IMR-90 (cell line): ENCODE results near the gene CYB5R3. TPM values are rescaled to one million over a fixed set of nuclear protein-coding genes. Genes with fewer than 3 reads are reported as not detected.

ENCODE experiments used
- ATAC-seq: fragments of 200-7000 bp; cut with Tn5 transposase; 2 replicates; pipeline ENCODE4 v1.9.1; 2020; ENCODE audit warnings: low read depth, mild to moderate bottlenecking, moderate library complexity
- BruUV-seq: library from RNA; stranded (reverse); fragments of 400-500 nt; replicated peaks from 2 replicates; lab custom pipeline; 2021; lab: Mats Ljungman, UMichigan
- CTCF ChIA-PET: fragments of 300-600 bp; formaldehyde crosslinking; extraction: SDS; loops from one replicate; lab custom pipeline; 2021; ENCODE audit warnings: antibody characterized with exemption; lab: Yijun Ruan, JAX
- POLR2A ChIA-PET: fragments of 300-600 bp; sonication (Branson Sonifier 250); formaldehyde crosslinking; loops from one replicate; lab custom pipeline; 2022; ENCODE audit warnings: antibody characterized with exemption; ENCODE audit not compliant: unreplicated experiment; lab: Charles Lee
- DNase-seq: peaks from one replicate; pipeline ENCODE4 v3.0.0; 2013
- H2AFZ ChIP-seq: replicated peaks from 2 replicates; pipeline ENCODE3; 2013; ENCODE audit warnings: low read length, mild to moderate bottlenecking; ENCODE audit not compliant: poor library complexity
- H2AK5ac ChIP-seq: 2 replicates; pipeline ENCODE4 v1.6.1; 2013; ENCODE audit warnings: low read depth, low read length, inconsistent platforms
- H2AK9ac ChIP-seq: replicated peaks from 2 replicates; pipeline ENCODE3; 2013; ENCODE audit warnings: mild to moderate bottlenecking, low read depth, low read length, moderate library complexity; ENCODE audit not compliant: poor library complexity
- H2BK120ac ChIP-seq: 2 replicates; pipeline ENCODE4 v1.6.1; 2013; ENCODE audit warnings: low read depth, low read length, inconsistent platforms
- H2BK15ac ChIP-seq: 3 replicates; pipeline ENCODE4 v1.6.1; 2013; ENCODE audit warnings: low read depth, low read length, inconsistent platforms
- H2BK20ac ChIP-seq: 2 replicates; pipeline ENCODE4 v1.6.1; 2013; ENCODE audit warnings: low read depth, mild to moderate bottlenecking, inconsistent platforms, low read length, moderate library complexity
- H2BK5ac ChIP-seq: 2 replicates; pipeline ENCODE4 v1.6.1; 2013; ENCODE audit warnings: mild to moderate bottlenecking, low read depth, low read length, inconsistent platforms; ENCODE audit not compliant: poor library complexity, severe bottlenecking
- H3K14ac ChIP-seq: replicated peaks from 2 replicates; pipeline ENCODE4 v1.6.1; 2013; ENCODE audit warnings: low read depth, low read length, inconsistent platforms
- H3K18ac ChIP-seq: 2 replicates; pipeline ENCODE4 v1.6.1; 2013; ENCODE audit warnings: low read depth, low read length, control low read depth
- H3K23ac ChIP-seq: 2 replicates; pipeline ENCODE4 v1.6.1; 2013; ENCODE audit warnings: low read depth, low read length, inconsistent platforms
- H3K27ac ChIP-seq: 2 replicates; pipeline ENCODE4 v1.5.1; 2013; ENCODE audit warnings: mild to moderate bottlenecking, control low read depth, low read length; ENCODE audit not compliant: insufficient read depth
- H3K27me3 ChIP-seq: 2 replicates; pipeline ENCODE4 v1.6.1; 2013; ENCODE audit warnings: low read length; ENCODE audit not compliant: control insufficient read depth, insufficient read depth
- H3K36me3 ChIP-seq: 2 replicates; pipeline ENCODE4 v1.6.1; 2013; ENCODE audit warnings: low read length, mixed read lengths; ENCODE audit not compliant: control insufficient read depth, insufficient read depth
- H3K4ac ChIP-seq: 2 replicates; pipeline ENCODE4 v1.6.1; 2013; ENCODE audit warnings: low read depth, low read length, inconsistent platforms
- H3K4me1 ChIP-seq: 2 replicates; pipeline ENCODE4 v1.6.1; 2013; ENCODE audit warnings: low read length, mixed read lengths; ENCODE audit not compliant: control insufficient read depth, insufficient read depth
- H3K4me2 ChIP-seq: 2 replicates; pipeline ENCODE4 v1.6.1; 2013; ENCODE audit warnings: low read depth, mild to moderate bottlenecking, control low read depth, low read length, moderate library complexity
- H3K4me3 ChIP-seq: 2 replicates; pipeline ENCODE4 v1.5.1; 2013; ENCODE audit warnings: low read depth, mild to moderate bottlenecking, control low read depth, low read length, moderate library complexity; ENCODE audit not compliant: insufficient read depth
- H3K56ac ChIP-seq: 2 replicates; pipeline ENCODE4 v1.6.1; 2013; ENCODE audit warnings: low read length, inconsistent platforms; ENCODE audit not compliant: insufficient read depth; ENCODE audit errors: extremely low read depth
- H3K79me1 ChIP-seq, 2 experiments: 2 replicates each; pipeline ENCODE4 v1.6.1; 2013; ENCODE audit warnings: low read length in 2 of 2, inconsistent platforms in 1 of 2, low read depth in 1 of 2
- H3K9ac ChIP-seq: 2 replicates; pipeline ENCODE4 v1.6.1; 2013; ENCODE audit warnings: low read depth, low read length, control low read depth
- H3K9me1 ChIP-seq: 2 replicates; pipeline ENCODE4 v1.6.1; 2013; ENCODE audit warnings: low read length, inconsistent platforms; ENCODE audit not compliant: insufficient read depth
- H3K9me3 ChIP-seq: 2 replicates; pipeline ENCODE4 v1.6.1; 2013; ENCODE audit warnings: low read length; ENCODE audit not compliant: control insufficient read depth, insufficient read depth
- H4K20me1 ChIP-seq: 2 replicates; pipeline ENCODE4 v1.6.1; 2013; ENCODE audit warnings: low read length, inconsistent platforms; ENCODE audit not compliant: insufficient read depth
- H4K5ac ChIP-seq: 2 replicates; pipeline ENCODE4 v1.6.1; 2013; ENCODE audit warnings: mild to moderate bottlenecking, low read depth, low read length, control low read depth
- H4K8ac ChIP-seq, 2 experiments: 2 replicates each; pipeline ENCODE4 v1.6.1; 2013; ENCODE audit warnings: low read depth in 2 of 2, low read length in 2 of 2, control low read depth in 1 of 2, inconsistent platforms in 1 of 2
- H4K91ac ChIP-seq: 2 replicates; pipeline ENCODE4 v1.6.1; 2013; ENCODE audit warnings: low read depth, low read length, inconsistent platforms; ENCODE audit not compliant: insufficient read depth
- BHLHE40 ChIP-seq: fragments of 150-350 bp; IDR thresholded peaks from 2 replicates; pipeline ENCODE4 v1.6.1; 2016; ENCODE audit warnings: mild to moderate bottlenecking, low read depth, low read length
- CHD1 ChIP-seq: IDR thresholded peaks from 2 replicates; pipeline ENCODE4 v1.6.1; 2012; ENCODE audit warnings: low read depth, low read length, improper control_type of control experiment
- CTCF ChIP-seq: conservative IDR thresholded peaks from 2 replicates; pipeline ENCODE4 v1.5.1; 2012; ENCODE audit warnings: mild to moderate bottlenecking, low read depth, low read length, improper control_type of control experiment
- ELK1 ChIP-seq: fragments of 150-350 bp; IDR thresholded peaks from 2 replicates; pipeline ENCODE4 v1.6.1; 2016; ENCODE audit warnings: low read depth, mild to moderate bottlenecking, low read length, moderate library complexity, borderline replicate concordance
- MAZ ChIP-seq: IDR thresholded peaks from 2 replicates; pipeline ENCODE4 v1.6.1; 2012; ENCODE audit warnings: low read depth, mild to moderate bottlenecking, low read length, improper control_type of control experiment, moderate library complexity, borderline replicate concordance
- MXI1 ChIP-seq: IDR thresholded peaks from 2 replicates; pipeline ENCODE4 v1.6.1; 2012; ENCODE audit warnings: low read depth, mild to moderate bottlenecking, low read length, moderate library complexity, borderline replicate concordance
- POLR2A ChIP-seq: IDR thresholded peaks from 2 replicates; pipeline ENCODE4 v1.6.1; 2012; ENCODE audit warnings: mild to moderate bottlenecking, low read depth, low read length
- RAD21 ChIP-seq: IDR thresholded peaks from 2 replicates; pipeline ENCODE4 v1.6.1; 2012; ENCODE audit warnings: low read length, improper control_type of control experiment
- RCOR1 ChIP-seq: IDR thresholded peaks from 2 replicates; pipeline ENCODE4 v1.6.1; 2012; ENCODE audit warnings: mild to moderate bottlenecking, low read length, improper control_type of control experiment; ENCODE audit not compliant: insufficient replicate concordance
- SMC3 ChIP-seq: fragments of 150-350 bp; IDR thresholded peaks from 2 replicates; pipeline ENCODE4 v1.6.1; 2016; ENCODE audit warnings: low read depth, mild to moderate bottlenecking, antibody characterized with exemption, low read length, moderate library complexity
- USF2 ChIP-seq: fragments of 150-350 bp; IDR thresholded peaks from 2 replicates; pipeline ENCODE4 v1.6.1; 2017; ENCODE audit warnings: mild to moderate bottlenecking, antibody characterized with exemption, low read length, low read depth
- WGBS, 2 experiments: methylation state at CpG; one replicate each; pipeline versions ENCODE4 v1.1.5 to v1.1.7; 2013; ENCODE audit warnings: missing lambda C conversion rate in 2 of 2; ENCODE audit not compliant: insufficient read length in 1 of 2; ENCODE audit errors: extremely low coverage in 2 of 2; 5-methylcytosine and 5-hydroxymethylcytosine counted together
- dilution Hi-C: fragments of 300-500 bp; cut with HindIII; formaldehyde crosslinking; loops from one replicate; pipeline ENCODE4 v1.14.3; 2018; ENCODE audit warnings: low sequenced_read_pairs; ENCODE audit not compliant: unreplicated experiment
- in situ Hi-C: fragments of 300-500 bp; cut with MboI; formaldehyde crosslinking; loops from 3 replicates; pipeline ENCODE4 v1.14.3; 2019; ENCODE audit warnings: low sequenced_read_pairs, inconsistent platforms, mixed read lengths
- intact Hi-C: fragments of 100-400 bp; cut with micrococcal nuclease; formaldehyde crosslinking; loops from 2 replicates; pipeline ENCODE4 v1.10.0; 2022
- polyA plus RNA-seq, 3 experiments: library from polyadenylated mRNA; depleted of rRNA; stranded (reverse); fragments of >200 nt; gene quantifications; 2 replicates each; pipeline ENCODE4 v1.2.3, GENCODE V29; 2012; ENCODE audit warnings: low replicate concordance in 1 of 3
- total RNA-seq: library from RNA; depleted of rRNA; stranded (reverse); fragments of >200 nt; gene quantifications from 2 replicates; pipeline ENCODE4 v1.2.3, GENCODE V29; 2012

CYB5R3 gene
- total and polyA plus RNA-seq, 2 of the 4 experiments (the other 2 are of a cell fraction) = 44.1 to 362 TPM

- 30% methylated on average over 8 of the region's 22 CpGs; no CpG with 5 or more reads in 1 of the 2 experiments for WGBS, 2 experiments
- POLR2A ChIA-PET = interaction anchor here (0.5 to 1.2 kb wide), 2 partner anchors 30 to 348 kb away, joined by 5 to 8 read pairs; partner anchors contain the start of gene POLDIP3
- H3K4me1 ChIP-seq = peaks cover 41% of the 10 kb centered on the region
- no peak overlapping the region for H3K4me3 ChIP-seq
- peak overlapping the region; percentile 74 for H3K14ac ChIP-seq
- H3K4ac ChIP-seq = peak overlapping the region; percentile 74
- no peaks in the 10 kb centered on the region for H3K27me3 ChIP-seq
- H2AFZ ChIP-seq = peak overlapping the region; percentile 37
- TF ChIP-seq RAD21 = no peak
- no peak for TF ChIP-seq CHD1
- no peak for TF ChIP-seq USF2
- no peak for TF ChIP-seq MAZ
- TF ChIP-seq CTCF = no peak
- no peak for TF ChIP-seq MXI1
- TF ChIP-seq POLR2A = no peak
- no peak for TF ChIP-seq SMC3
- TF ChIP-seq ELK1 = no peak
- no peak for TF ChIP-seq RCOR1
- no peak for TF ChIP-seq BHLHE40
- no peak for ATAC-seq
- no peak overlapping the region for H2BK20ac ChIP-seq
- peaks cover 29% of the 10 kb centered on the region for H3K9me1 ChIP-seq
- peak overlapping the region; percentile 60 for H2BK5ac ChIP-seq
- H3K23ac ChIP-seq = peak overlapping the region; percentile 67
- peak overlapping the region; percentile 8 to 46; a peak in 2 of 4 replicates for H4K8ac ChIP-seq
- H3K56ac ChIP-seq = peak overlapping the region; percentile 32; the same call in 1 of the 2 replicates
- H2BK15ac ChIP-seq = no peak overlapping the region
- H3K79me1 ChIP-seq = peaks cover 9 to 88% of the 10 kb centered on the region in 2 experiments; a peak in 3 of 4 replicates
- peak overlapping the region; percentile 70 for H3K4me2 ChIP-seq
- H3K9me3 ChIP-seq = no peaks in the 10 kb centered on the region
- H3K27ac ChIP-seq = peak overlapping the region; percentile 66
- no TSS peak for BruUV-seq
- peak overlapping the region; percentile 92 for H2AK9ac ChIP-seq
- in situ Hi-C loops = no loop called here
- H3K18ac ChIP-seq = peak overlapping the region; percentile 5; the same call in 1 of the 2 replicates
- peak overlapping the region; percentile 46; the same call in 1 of the 2 replicates for H4K91ac ChIP-seq
- H2BK120ac ChIP-seq = peak overlapping the region; percentile 0; the same call in 1 of the 2 replicates
- dilution Hi-C loops = no loop called here
- CTCF ChIA-PET = no interaction called here
- H4K20me1 ChIP-seq = peaks cover 75% of the 10 kb centered on the region
- no peak for DNase-seq
- peak overlapping the region; percentile 19; the same call in 1 of the 2 replicates for H4K5ac ChIP-seq
- no peaks in the 10 kb centered on the region for H3K36me3 ChIP-seq
- peak overlapping the region; percentile 24 for H3K9ac ChIP-seq
- intact Hi-C loops = no loop called here
- H2AK5ac ChIP-seq = peak overlapping the region; percentile 83
Observed at GRCh38 chr22:42644422-42645340, 4.5 kb downstream of the CYB5R3 start.
